Stimulated activated CD4-positive, alpha-beta T cell treated with anti-CD3 and anti-CD28 coated beads, Interleukin-15, amount 100 ng/mL, for 24 hours (primary cell): ENCODE data around the gene PACS2.
"Not testable (repeated sequence)": the region's sequence is repeated elsewhere in the genome, so short reads cannot be mapped to it uniquely, and the experiment has no call there.

Source experiments
- DNase-seq: peaks from one replicate; pipeline ENCODE4 v3.0.0-alpha.2; 2020

Gene PACS2

GRCh38 chr14:105334383-105335230, 20.1 kb downstream of the PACS2 start:
- DNase-seq, result no peak

DNA sequence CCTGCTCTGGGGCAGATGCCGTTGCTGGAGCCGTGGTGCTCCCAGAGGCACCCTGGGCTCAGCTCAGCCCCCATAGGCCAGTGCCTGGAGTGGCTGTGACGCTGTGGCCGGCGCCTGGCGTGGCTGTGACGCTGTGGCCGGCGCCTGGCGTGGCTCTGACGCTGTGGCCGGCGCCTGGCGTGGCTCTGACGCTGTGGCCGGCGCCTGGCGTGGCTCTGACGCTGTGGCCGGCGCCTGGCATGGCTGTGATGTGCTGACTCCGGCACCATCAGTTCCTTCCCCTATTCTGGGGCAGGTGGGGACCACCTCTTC, 20.6 kb downstream of the PACS2 start:
- DNase-seq, result not testable (repeated sequence)

GRCh38 chr14:105335735-105336476, 21.4 kb downstream of the PACS2 start:
- DNase-seq, result no peak

DNA sequence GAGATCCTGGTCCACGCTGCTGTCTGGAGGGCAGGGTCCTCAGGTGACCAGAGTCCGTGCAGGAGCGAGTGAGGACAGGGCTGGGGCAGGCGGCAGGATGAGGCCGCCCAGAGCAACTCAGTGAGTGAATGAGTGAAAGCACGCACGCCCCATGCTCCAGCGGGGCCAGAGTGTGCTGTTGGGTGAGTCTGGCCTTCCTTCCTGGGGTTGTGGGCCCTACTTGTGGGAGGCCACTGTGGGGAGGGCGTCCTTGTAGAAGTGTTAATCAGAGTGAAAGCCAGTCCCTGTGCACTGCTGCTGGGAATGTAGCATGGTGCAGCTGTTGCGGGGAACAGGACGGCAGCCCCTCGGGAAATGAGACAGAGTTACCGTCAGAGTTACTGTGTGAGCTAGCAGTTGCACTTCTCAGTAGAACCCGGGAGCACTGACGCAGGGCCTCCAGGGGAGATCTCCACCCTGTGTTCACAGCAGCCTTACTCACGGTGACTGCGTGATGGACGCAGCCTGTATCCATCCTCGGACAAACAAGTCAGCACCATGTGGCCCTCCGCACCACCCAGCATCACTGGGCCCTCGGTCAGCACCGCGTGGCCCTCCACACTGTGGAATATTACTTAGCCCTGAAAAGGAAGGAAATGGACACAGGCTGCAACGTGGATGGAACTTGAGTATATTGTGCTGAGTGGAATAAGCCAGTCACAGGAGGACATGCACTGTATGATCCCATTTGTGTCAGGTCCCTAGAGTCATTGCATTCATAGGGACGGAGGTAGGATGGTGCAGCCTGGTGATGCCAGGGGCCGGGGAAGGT, 22.1 kb downstream of the PACS2 start:
- DNase-seq, result no peak

DNA sequence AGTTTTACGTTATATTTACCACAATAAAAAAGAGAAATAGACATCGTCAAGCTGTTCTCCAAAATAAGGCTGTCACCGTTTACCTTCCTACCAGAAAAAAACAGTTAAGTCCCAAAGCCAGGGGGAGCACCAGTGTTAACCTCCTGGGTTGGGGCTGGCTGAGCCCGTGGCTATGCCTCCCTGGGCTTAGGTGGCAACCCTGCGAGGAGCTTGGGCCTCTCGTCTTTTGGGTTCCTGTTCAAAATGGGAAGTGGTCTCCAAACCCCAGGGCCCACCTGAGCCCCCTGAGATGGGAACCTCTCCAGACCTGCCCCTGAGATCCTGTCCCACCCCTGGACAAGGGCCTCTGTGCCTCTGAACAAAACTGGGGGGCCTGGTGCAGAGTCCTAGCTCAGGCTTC, 22.9 kb downstream of the PACS2 start:
- DNase-seq, result no peak

GRCh38 chr14:105337966-105338741, 23.6 kb downstream of the PACS2 start:
- no peak for DNase-seq

DNA sequence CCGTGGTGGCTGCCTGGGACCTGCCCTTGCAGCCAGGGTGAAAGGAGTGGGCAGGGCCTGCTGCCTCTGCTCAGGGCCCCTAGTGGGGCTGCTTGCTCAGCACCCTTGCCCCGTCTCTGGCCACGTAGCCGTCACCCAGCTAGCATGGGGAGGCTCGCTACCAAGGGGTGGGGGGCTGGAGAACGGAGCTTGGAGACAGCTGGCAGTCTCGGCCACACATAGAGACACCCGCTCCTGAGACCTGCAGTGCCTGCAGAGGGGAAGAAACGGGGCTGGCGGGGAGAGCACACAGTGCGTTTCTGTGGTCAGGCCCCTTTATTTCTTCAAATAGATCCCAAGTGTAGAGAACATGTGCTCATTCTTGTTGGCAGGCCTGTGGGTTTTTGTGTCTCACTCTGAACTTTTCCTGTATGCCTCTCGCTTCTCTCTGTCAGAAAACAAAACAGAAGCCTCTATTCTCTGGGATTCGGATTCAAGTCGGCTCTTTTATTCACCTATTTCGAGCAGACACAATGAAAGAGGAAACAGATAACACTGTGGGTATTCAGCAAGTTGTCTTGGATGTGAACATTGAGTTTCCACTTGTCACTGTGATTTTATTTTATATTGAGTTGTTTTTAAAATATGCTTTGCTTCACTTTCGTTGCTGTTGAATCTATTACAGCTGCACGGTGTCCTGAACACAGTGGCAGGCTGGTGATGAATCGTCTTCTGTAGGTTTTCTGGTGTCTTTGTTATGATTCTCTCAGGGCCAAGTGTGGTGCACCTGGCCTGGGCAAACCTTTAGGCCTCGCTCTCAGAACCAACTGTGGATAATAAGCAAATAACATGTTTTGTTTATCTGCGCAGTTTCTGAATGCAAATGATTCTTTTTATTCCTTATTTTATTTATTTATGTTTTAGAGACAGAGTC, 26.5 kb downstream of the PACS2 start:
- DNase-seq, result no peak

DNA sequence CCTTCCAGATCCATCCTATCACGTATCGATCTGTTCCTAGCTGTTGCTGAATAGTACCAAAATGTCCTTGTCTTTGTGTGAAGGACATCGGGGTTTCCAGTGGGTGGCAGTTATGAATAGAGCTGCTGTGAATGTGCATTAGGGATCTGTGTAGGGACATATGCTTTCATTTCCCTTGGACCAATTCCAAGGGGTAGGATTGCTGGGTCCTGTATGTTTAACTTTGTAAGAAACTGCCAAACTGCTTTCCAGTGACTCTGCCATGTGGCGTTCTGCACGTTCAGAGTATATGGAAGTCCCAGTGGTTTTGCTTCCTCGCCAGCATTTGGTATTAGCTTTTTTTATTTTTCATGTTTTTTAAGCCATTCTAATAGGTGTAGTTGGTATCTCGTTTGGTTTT, 28.6 kb downstream of the PACS2 start:
- DNase-seq, result no peak

GRCh38 chr14:105346200-105346533, 31.6 kb downstream of the PACS2 start:
- no peak for DNase-seq

GRCh38 chr14:105346876-105347586, 32.5 kb downstream of the PACS2 start:
- no peak for DNase-seq

DNA sequence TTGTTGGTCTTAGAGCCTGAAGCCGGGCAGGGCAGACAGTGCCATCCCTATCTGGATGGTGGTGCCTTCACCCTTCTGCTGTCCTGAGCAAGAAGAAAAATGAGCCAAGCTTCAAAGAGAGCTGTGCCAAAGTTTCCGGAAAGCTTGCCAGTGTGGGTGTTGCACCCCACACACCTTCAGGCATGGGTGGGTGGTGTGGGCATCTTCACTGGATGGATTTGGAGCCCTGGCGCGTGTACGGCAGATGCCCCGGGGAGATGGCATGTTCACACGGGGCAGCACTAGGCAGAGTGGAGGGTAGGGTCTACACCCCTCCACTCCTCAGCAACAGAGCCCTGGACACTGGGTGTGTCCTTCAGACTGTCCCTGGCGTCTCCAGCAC, 33.0 kb downstream of the PACS2 start:
- no peak for DNase-seq

GRCh38 chr14:105348169-105348944, 33.8 kb downstream of the PACS2 start:
- DNase-seq, result no peak

- DNase-seq, result no peak
Measured at GRCh38 chr14:105348945-105349699, 34.6 kb downstream of the PACS2 start.

DNA sequence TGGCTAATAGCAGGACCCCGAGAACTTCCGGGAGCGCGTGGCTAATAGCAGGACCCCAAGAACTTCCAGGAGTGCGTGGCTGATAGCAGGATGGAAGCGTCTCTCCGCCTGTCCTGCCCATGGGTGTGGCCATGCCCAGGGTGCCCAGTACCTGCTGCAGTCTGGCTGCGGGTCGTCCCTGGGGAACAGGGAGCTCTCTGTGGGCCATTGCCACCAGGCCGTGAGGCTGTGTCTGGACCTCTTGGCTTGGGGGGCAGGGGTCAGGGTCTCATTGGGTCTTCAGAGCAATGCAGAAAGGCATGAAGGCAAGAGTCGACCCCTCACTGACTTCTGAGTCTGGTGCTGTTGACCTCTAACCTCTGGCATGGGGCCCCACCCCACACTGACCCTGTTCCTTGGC, 35.4 kb downstream of the PACS2 start:
- no peak for DNase-seq

GRCh38 chr14:105350450-105351244, 36.1 kb downstream of the PACS2 start:
- no peak for DNase-seq

- DNase-seq, result no peak
Measured at GRCh38 chr14:105351410-105351809, 36.9 kb downstream of the PACS2 start.

GRCh38 chr14:105351920-105352851, 37.6 kb downstream of the PACS2 start:
- DNase-seq, result peak; percentile 91

DNA sequence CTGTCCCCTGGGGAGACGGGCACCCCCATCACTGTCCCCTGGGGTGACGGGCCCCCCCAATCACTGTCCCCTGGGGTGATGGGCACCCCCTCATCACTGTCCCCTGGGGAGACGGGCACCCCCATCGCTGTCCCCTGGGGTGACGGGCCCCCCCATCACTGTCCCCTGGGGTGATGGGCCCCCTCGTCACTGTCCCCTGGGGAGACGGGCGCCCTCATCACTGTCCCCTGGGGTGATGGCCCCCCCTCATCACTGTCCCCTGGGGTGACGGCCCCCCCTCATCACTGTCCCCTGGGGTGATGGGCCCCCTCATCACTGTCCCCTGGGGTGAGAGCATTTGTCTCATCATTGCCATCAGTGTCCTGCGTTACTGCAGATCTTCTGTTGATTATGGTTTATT, 38.6 kb downstream of the PACS2 start:
- no peak for DNase-seq
